Measurements from ENCODE around the gene DOCK4.

The DOCK4 gene

DNA sequence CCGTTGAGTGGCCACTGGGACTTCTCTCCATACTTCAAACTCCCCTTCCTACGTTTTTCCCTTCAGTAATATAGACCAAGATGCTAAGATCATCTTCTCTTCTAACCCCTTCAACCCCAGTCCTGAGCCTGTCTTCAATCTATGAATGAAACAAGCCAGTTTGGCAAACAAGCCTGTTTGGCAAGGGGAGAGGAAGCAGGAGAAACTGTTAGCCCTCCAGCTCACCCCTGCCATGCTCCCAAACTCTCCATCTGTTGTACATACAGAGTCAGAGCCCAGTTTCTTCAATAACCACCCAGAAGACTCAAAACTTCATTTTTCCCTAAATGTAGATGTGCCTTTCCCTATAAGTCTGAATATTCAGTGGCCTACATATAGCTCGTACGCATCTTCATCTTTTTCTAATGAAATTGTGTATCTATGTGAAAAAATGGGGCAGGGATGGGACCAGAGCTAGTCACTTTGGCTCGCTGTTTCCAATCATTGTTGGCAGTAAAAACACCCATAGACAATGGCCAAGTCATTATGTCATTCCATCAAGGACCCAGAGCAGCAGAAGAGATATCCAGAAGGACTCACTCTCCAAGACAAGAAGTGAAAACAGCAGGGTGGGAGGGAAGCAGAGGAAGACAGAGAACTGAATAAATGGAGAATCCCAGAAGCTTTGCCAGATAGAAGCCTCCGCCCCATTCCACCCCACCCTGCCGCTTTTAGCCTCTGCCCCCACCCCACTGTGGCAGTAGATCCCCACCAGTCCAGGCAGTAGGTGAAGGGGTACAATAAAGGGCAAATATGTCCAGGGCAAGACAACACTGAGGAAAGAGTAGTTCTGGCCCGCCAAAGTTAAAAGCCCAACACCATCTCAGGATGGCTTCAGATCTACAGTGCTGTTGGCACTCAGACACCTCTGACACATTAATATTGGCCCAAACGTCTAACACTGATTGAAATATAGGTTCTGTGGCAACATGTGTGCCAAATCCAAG is 87.3 kb downstream of the DOCK4 start:
- TF ChIP-seq POLR2AphosphoS5 (IDR thresholded peaks at IDR 0.05; ENCODE audit: low read depth) (no peak), SPI1 (IDR thresholded peaks at IDR 0.05; ENCODE audit: borderline replicate concordance, low read depth) (no peak), GABPA (IDR thresholded peaks at IDR 0.05; ENCODE audit: low read depth) (no peak)
- TF ChIP-seq, protein P1, sequence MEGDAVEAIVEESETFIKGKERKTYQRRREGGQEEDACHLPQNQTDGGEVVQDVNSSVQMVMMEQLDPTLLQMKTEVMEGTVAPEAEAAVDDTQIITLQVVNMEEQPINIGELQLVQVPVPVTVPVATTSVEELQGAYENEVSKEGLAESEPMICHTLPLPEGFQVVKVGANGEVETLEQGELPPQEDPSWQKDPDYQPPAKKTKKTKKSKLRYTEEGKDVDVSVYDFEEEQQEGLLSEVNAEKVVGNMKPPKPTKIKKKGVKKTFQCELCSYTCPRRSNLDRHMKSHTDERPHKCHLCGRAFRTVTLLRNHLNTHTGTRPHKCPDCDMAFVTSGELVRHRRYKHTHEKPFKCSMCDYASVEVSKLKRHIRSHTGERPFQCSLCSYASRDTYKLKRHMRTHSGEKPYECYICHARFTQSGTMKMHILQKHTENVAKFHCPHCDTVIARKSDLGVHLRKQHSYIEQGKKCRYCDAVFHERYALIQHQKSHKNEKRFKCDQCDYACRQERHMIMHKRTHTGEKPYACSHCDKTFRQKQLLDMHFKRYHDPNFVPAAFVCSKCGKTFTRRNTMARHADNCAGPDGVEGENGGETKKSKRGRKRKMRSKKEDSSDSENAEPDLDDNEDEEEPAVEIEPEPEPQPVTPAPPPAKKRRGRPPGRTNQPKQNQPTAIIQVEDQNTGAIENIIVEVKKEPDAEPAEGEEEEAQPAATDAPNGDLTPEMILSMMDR (IDR thresholded peaks at IDR 0.05; ENCODE audit: insufficient read depth, low read length) = no peak
- TF ChIP-seq, protein P2, sequence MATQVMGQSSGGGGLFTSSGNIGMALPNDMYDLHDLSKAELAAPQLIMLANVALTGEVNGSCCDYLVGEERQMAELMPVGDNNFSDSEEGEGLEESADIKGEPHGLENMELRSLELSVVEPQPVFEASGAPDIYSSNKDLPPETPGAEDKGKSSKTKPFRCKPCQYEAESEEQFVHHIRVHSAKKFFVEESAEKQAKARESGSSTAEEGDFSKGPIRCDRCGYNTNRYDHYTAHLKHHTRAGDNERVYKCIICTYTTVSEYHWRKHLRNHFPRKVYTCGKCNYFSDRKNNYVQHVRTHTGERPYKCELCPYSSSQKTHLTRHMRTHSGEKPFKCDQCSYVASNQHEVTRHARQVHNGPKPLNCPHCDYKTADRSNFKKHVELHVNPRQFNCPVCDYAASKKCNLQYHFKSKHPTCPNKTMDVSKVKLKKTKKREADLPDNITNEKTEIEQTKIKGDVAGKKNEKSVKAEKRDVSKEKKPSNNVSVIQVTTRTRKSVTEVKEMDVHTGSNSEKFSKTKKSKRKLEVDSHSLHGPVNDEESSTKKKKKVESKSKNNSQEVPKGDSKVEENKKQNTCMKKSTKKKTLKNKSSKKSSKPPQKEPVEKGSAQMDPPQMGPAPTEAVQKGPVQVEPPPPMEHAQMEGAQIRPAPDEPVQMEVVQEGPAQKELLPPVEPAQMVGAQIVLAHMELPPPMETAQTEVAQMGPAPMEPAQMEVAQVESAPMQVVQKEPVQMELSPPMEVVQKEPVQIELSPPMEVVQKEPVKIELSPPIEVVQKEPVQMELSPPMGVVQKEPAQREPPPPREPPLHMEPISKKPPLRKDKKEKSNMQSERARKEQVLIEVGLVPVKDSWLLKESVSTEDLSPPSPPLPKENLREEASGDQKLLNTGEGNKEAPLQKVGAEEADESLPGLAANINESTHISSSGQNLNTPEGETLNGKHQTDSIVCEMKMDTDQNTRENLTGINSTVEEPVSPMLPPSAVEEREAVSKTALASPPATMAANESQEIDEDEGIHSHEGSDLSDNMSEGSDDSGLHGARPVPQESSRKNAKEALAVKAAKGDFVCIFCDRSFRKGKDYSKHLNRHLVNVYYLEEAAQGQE (IDR thresholded peaks at IDR 0.05; ENCODE audit: insufficient replicate concordance, low read depth) = no peak
- Histone ChIP-seq H3K4me3 (replicated peaks; ENCODE audit: insufficient read depth, low read length) (no peak overlapping the region), H3K27ac (replicated peaks) (no peak overlapping the region), H3K27me3 (ENCODE audit: insufficient read depth, poor library complexity, severe bottlenecking) (no peaks in the 10 kb centered on the region)
- no peak for DNase-seq (ENCODE audit: low read depth in 1 of 2, low spot score in 1 of 2)

DNA sequence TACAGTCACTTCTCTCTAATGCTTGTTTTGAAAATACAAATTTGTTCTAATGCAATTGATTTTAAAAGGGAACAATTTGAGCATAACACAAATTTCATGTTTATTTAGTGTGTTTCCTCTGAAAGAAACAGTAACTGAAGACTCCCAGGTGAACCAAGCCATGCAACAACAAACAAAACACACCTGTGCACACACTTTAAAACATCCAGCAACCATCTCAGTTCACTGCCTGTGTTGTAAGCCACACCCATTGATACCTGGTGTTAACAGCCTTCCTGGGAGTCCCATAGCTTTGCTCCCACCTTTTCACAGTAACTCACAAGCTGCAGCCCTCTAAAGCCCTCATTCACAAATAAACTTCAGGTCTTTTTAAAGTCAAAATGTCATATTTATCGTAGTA is 89.3 kb downstream of the DOCK4 start:
- no peak for TF ChIP-seq POLR2AphosphoS5 (IDR thresholded peaks at IDR 0.05; ENCODE audit: low read depth)
- no peak for TF ChIP-seq SPI1 (IDR thresholded peaks at IDR 0.05; ENCODE audit: borderline replicate concordance, low read depth)
- no peak for TF ChIP-seq GABPA (IDR thresholded peaks at IDR 0.05; ENCODE audit: low read depth)
- TF ChIP-seq, protein P2 (IDR thresholded peaks at IDR 0.05; ENCODE audit: insufficient replicate concordance, low read depth) = no peak
- TF ChIP-seq, protein P1 (IDR thresholded peaks at IDR 0.05; ENCODE audit: insufficient read depth, low read length) = no peak
- Histone ChIP-seq H3K27ac (replicated peaks) (no peak overlapping the region), H3K27me3 (ENCODE audit: insufficient read depth, poor library complexity, severe bottlenecking) (no peaks in the 10 kb centered on the region), H3K4me3 (replicated peaks; ENCODE audit: insufficient read depth, low read length) (no peak overlapping the region)
- DNase-seq (ENCODE audit: low read depth in 1 of 2, low spot score in 1 of 2) = no peak

DNA sequence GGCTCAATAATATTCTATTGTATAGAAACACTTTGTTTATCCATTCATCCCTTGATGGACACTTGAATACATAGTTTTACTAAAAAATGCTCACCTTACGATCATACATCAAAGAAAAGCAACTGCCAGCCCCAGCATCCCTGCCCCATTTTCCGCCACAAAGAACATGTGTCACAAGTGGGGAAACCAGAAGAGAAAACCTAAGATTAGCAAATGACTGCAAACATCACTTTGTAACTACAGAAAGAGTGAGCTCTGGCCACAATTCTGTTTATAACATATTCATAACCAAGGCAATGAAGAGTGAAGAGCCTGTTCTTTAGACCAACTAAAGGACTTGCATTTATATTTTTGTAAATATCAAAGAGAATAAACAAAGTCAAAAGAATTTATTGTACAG is 89.8 kb downstream of the DOCK4 start:
- no peak overlapping the region for H3K27ac ChIP-seq (replicated peaks)
- no peak for DNase-seq (ENCODE audit: low read depth in 1 of 2, low spot score in 1 of 2)
- no peaks in the 10 kb centered on the region for H3K27me3 ChIP-seq (ENCODE audit: insufficient read depth, poor library complexity, severe bottlenecking)
- H3K4me3 ChIP-seq (replicated peaks; ENCODE audit: insufficient read depth, low read length) = no peak overlapping the region
- TF ChIP-seq POLR2AphosphoS5 (IDR thresholded peaks at IDR 0.05; ENCODE audit: low read depth) (no peak), SPI1 (IDR thresholded peaks at IDR 0.05; ENCODE audit: borderline replicate concordance, low read depth) (no peak), GABPA (IDR thresholded peaks at IDR 0.05; ENCODE audit: low read depth) (no peak)
- TF ChIP-seq, protein P1 (IDR thresholded peaks at IDR 0.05; ENCODE audit: insufficient read depth, low read length) = no peak
- TF ChIP-seq, protein P2 (IDR thresholded peaks at IDR 0.05; ENCODE audit: insufficient replicate concordance, low read depth) = no peak
